ENCODE data around the gene NHERF2.

NHERF2 gene

DNA sequence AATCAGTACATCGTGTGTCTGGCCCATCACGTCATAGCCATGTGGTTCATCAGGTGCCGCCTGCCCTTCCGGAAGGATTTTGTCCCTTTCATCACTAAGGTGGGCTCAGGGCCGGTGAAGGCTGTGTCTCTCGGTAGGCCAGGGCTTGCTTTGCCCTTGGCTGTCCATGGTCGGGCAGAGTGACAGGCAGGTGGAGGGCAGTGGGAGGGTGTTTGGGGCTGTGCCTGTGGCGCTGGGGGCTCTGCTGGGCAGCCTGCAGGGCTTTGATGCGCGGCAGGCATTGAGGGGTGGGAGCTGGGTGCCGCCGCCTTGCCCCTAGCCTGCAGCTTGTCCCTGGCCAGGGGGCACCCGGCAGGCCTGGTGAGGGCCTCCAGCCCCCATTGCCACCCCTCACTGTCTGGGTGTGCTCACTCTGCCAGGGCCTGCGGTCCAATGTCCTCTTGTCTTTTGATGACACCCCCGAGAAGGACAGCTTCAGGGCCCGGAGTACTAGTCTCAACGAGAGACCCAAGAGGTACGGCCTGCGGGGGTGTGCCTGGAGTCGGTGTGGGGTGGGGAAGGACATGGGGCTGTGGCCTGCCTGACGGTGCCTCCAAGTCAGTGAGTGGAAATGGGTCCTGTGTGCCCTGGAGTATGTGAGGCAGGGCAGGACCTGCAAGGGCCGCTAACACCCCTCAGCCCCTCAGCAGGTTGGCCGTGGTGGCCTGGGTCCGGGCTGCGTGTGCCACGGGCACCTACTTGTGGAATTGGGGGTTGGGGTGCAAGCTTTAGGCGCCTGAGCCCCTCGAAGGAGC is 49.6 kb downstream of the NHERF2 start:
- Histone ChIP-seq H3K9me3 (ENCODE audit: control insufficient read depth, low read length) (no peaks in the 10 kb centered on the region), H3K36me3 (ENCODE audit: control insufficient read depth, insufficient read depth, low read length) (peaks cover 60% of the 10 kb centered on the region), H3K4me1 (ENCODE audit: control insufficient read depth, insufficient read depth, low read length, poor library complexity, severe bottlenecking) (no peaks in the 10 kb centered on the region), H3K27me3 (replicated peaks; ENCODE audit: control insufficient read depth, insufficient read depth, low read length, poor library complexity, severe bottlenecking) (no peaks in the 10 kb centered on the region), H3K4me3 (ENCODE audit: insufficient read depth, low read depth, low read length, poor library complexity, severe bottlenecking) (no peak overlapping the region), H3K27ac (ENCODE audit: insufficient read depth, low read length, poor library complexity, severe bottlenecking) (no peak overlapping the region)
- DNase-seq: no peak

DNA sequence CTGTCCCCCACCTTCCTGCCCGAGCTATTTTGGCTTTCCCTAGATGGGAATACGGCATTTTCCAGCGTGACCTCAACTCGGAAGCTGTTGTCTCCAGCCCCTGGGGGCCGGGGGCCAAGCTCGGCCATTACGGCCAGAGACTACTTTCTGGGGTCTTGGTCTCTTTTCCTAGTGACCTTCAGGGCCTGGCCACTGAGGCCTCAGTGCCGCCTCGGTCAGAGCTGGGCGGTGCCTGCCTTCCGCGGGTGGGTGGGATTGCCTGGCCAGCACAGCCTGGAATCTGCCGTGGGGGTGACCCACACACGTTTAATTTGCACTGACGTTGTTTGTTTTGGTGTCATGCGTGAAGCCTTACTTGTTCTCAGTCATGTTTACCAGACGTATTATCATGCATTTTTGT is 50.3 kb downstream of the NHERF2 start:
- no peak overlapping the region for H3K27ac ChIP-seq (ENCODE audit: insufficient read depth, low read length, poor library complexity, severe bottlenecking)
- no peak overlapping the region for H3K4me3 ChIP-seq (ENCODE audit: insufficient read depth, low read depth, low read length, poor library complexity, severe bottlenecking)
- H3K36me3 ChIP-seq (ENCODE audit: control insufficient read depth, insufficient read depth, low read length): peaks cover 68% of the 10 kb centered on the region
- DNase-seq: no peak
- no peaks in the 10 kb centered on the region for H3K4me1 ChIP-seq (ENCODE audit: control insufficient read depth, insufficient read depth, low read length, poor library complexity, severe bottlenecking)
- H3K27me3 ChIP-seq (replicated peaks; ENCODE audit: control insufficient read depth, insufficient read depth, low read length, poor library complexity, severe bottlenecking): no peaks in the 10 kb centered on the region
- H3K9me3 ChIP-seq (ENCODE audit: control insufficient read depth, low read length): no peaks in the 10 kb centered on the region

DNA sequence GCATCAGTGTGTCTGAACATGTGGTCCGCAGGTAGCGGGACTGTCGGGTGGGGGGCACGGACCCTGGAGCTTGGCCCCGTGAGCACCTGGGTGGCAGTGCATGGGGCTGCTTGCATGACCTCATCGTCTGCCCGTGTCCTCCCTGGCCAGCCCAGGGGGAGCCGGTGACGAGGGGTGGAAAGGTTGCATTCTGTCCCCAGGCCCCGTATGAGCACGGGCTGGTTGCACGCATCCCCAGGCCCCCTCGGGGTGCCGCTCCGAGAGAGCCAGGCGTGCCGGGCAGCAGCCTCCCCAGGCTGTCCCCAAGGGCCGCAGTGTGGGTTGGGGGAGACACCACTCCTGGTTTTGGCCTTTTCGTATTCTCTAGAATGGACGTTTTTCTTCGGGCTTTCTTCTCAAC is 51.0 kb downstream of the NHERF2 start:
- no peak overlapping the region for H3K27ac ChIP-seq (ENCODE audit: insufficient read depth, low read length, poor library complexity, severe bottlenecking)
- H3K4me1 ChIP-seq (ENCODE audit: control insufficient read depth, insufficient read depth, low read length, poor library complexity, severe bottlenecking): no peaks in the 10 kb centered on the region
- no peak for DNase-seq
- H3K4me3 ChIP-seq (ENCODE audit: insufficient read depth, low read depth, low read length, poor library complexity, severe bottlenecking): no peak overlapping the region
- H3K36me3 ChIP-seq (ENCODE audit: control insufficient read depth, insufficient read depth, low read length): peaks cover 69% of the 10 kb centered on the region
- no peaks in the 10 kb centered on the region for H3K9me3 ChIP-seq (ENCODE audit: control insufficient read depth, low read length)
- no peaks in the 10 kb centered on the region for H3K27me3 ChIP-seq (replicated peaks; ENCODE audit: control insufficient read depth, insufficient read depth, low read length, poor library complexity, severe bottlenecking)

DNA sequence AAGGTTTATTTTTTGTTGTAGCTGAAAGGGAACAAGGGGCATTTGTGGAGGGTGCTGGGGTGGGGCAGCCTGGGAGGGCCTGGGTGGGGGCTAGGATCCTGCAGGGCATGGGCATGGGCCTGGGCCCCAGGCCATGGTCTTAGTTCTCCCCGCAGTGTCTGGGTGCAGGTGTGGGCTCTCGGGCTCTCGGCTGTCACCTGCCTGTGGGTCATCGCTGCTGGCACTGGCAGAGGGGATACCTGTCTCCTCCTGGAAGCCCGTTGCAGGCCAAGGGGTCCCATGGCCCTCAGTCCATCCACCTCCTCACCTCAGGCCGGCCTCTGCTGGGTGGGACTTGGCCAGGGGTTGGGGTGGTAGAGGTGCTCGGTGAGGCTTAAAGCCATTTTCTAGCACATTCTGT is 51.4 kb downstream of the NHERF2 start:
- H3K4me3 ChIP-seq (ENCODE audit: insufficient read depth, low read depth, low read length, poor library complexity, severe bottlenecking): no peak overlapping the region
- no peaks in the 10 kb centered on the region for H3K27me3 ChIP-seq (replicated peaks; ENCODE audit: control insufficient read depth, insufficient read depth, low read length, poor library complexity, severe bottlenecking)
- H3K27ac ChIP-seq (ENCODE audit: insufficient read depth, low read length, poor library complexity, severe bottlenecking): no peak overlapping the region
- H3K4me1 ChIP-seq (ENCODE audit: control insufficient read depth, insufficient read depth, low read length, poor library complexity, severe bottlenecking): no peaks in the 10 kb centered on the region
- peaks cover 69% of the 10 kb centered on the region for H3K36me3 ChIP-seq (ENCODE audit: control insufficient read depth, insufficient read depth, low read length)
- no peak for DNase-seq
- no peaks in the 10 kb centered on the region for H3K9me3 ChIP-seq (ENCODE audit: control insufficient read depth, low read length)

DNA sequence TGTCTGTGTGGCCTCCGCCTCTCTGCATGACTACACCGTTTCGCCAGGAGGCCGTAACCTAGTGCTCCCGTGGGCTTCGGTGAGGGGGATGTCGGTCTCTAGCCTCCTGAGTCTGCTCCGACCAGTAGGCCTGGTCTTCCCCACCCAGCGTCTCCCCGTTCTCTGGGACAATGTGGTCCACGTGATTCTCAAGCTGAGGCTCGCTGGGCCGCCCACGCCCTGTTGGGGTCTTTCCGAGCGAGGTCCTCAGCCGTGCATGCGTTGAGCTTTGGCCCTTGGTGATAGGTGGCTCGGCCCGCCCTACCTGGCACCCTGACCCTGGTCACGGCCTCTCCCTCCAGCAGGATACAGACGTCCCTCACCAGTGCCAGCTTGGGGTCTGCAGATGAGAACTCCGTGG is 52.0 kb downstream of the NHERF2 start:
- Histone ChIP-seq H3K4me3 (ENCODE audit: insufficient read depth, low read depth, low read length, poor library complexity, severe bottlenecking) (no peak overlapping the region), H3K27ac (ENCODE audit: insufficient read depth, low read length, poor library complexity, severe bottlenecking) (no peak overlapping the region), H3K9me3 (ENCODE audit: control insufficient read depth, low read length) (no peaks in the 10 kb centered on the region), H3K27me3 (replicated peaks; ENCODE audit: control insufficient read depth, insufficient read depth, low read length, poor library complexity, severe bottlenecking) (no peaks in the 10 kb centered on the region), H3K4me1 (ENCODE audit: control insufficient read depth, insufficient read depth, low read length, poor library complexity, severe bottlenecking) (no peaks in the 10 kb centered on the region), H3K36me3 (ENCODE audit: control insufficient read depth, insufficient read depth, low read length) (peaks cover 68% of the 10 kb centered on the region)
- no peak for DNase-seq

DNA sequence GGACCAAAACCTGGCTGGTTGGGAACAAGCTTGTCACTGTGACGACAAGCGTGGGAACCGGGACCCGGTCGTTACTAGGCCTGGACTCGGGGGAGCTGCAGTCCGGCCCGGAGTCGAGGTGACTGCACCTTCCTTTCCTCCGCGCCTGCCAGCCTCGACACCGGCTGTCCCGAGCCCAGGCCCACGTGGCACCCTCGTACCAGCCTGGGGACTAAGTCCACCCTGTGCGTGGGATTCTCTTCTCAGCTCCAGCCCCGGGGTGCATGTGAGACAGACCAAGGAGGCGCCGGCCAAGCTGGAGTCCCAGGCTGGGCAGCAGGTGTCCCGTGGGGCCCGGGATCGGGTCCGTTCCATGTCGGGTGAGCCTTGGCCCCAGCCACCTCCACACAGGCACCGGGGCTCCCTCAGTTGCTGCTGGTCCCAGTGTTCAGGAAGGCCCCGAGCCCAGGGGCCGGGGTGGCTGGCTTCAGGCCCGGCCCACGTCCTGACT is 52.7 kb downstream of the NHERF2 start:
- H3K36me3 ChIP-seq (ENCODE audit: control insufficient read depth, insufficient read depth, low read length): peaks cover 68% of the 10 kb centered on the region

DNA sequence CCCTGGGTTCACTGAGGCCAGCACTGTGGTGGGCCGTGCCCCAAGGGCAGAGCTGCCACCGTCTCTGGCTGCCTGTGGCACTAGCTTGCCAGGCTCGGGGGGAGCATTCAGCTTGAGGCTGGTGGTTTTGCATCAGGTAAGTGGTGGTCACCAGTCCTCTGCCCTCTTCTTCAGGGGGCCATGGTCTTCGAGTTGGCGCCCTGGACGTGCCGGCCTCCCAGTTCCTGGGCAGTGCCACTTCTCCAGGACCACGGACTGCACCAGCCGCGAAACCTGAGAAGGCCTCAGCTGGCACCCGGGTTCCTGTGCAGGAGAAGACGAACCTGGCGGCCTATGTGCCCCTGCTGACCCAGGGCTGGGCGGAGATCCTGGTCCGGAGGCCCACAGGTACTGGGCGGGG is 53.3 kb downstream of the NHERF2 start:
- Histone ChIP-seq H3K36me3 (ENCODE audit: control insufficient read depth, insufficient read depth, low read length) (peaks cover 63% of the 10 kb centered on the region), H3K27me3 (replicated peaks; ENCODE audit: control insufficient read depth, insufficient read depth, low read length, poor library complexity, severe bottlenecking) (no peaks in the 10 kb centered on the region), H3K4me3 (ENCODE audit: insufficient read depth, low read depth, low read length, poor library complexity, severe bottlenecking) (no peak overlapping the region), H3K4me1 (ENCODE audit: control insufficient read depth, insufficient read depth, low read length, poor library complexity, severe bottlenecking) (no peaks in the 10 kb centered on the region), H3K9me3 (ENCODE audit: control insufficient read depth, low read length) (no peaks in the 10 kb centered on the region), H3K27ac (ENCODE audit: insufficient read depth, low read length, poor library complexity, severe bottlenecking) (no peak overlapping the region)
- DNase-seq: no peak

More for the DNA sequence above, 52.7 kb downstream of the NHERF2 start:
- H3K27me3 ChIP-seq (replicated peaks; ENCODE audit: control insufficient read depth, insufficient read depth, low read length, poor library complexity, severe bottlenecking): no peaks in the 10 kb centered on the region
- no peak for DNase-seq
- H3K4me3 ChIP-seq (ENCODE audit: insufficient read depth, low read depth, low read length, poor library complexity, severe bottlenecking): no peak overlapping the region
- H3K9me3 ChIP-seq (ENCODE audit: control insufficient read depth, low read length): no peaks in the 10 kb centered on the region
- H3K27ac ChIP-seq (ENCODE audit: insufficient read depth, low read length, poor library complexity, severe bottlenecking): no peak overlapping the region
- H3K4me1 ChIP-seq (ENCODE audit: control insufficient read depth, insufficient read depth, low read length, poor library complexity, severe bottlenecking): no peaks in the 10 kb centered on the region

DNA sequence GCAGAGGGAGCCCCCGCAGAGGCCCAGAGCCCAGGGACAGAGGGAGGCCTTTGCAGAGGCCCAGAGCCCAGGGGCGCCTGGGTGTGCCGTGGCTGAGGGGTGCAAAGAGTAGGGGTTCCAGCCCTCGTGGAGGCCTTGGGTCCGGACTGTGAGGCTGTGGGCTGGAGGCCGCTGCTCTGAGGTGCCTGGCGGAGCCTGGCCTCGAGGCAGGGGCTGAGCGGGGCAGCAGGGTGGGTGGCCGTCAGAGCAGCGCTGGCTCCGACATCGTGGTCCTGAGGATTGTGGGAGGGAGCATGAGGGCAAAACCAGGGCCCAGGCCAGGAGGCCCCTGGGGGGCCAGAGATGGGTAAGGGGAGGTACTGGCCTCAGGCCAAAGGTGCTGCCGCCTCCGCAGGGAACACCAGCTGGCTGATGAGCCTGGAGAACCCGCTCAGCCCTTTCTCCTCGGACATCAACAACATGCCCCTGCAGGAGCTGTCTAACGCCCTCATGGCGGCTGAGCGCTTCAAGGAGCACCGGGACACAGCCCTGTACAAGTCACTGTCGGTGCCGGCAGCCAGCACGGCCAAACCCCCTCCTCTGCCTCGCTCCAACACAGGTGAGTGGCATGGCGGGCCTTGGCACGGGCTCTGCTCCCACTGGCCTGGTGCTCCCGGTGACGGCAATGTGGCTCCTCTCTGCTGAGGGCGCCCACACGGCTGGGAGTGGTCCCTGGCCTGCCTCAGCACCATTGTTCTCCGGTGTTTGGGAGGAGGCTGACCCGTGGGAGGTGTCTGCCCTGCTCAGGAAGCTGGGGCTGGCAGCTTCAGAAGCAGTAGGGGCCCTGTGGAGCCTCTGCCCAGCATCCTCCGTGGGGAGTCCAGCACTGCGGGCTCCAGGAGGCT is 54.7 kb downstream of the NHERF2 start:
- no peak for DNase-seq
- H3K27ac ChIP-seq (ENCODE audit: insufficient read depth, low read length, poor library complexity, severe bottlenecking): no peak overlapping the region
- H3K9me3 ChIP-seq (ENCODE audit: control insufficient read depth, low read length): no peaks in the 10 kb centered on the region
- H3K4me3 ChIP-seq (ENCODE audit: insufficient read depth, low read depth, low read length, poor library complexity, severe bottlenecking): no peak overlapping the region
- H3K27me3 ChIP-seq (replicated peaks; ENCODE audit: control insufficient read depth, insufficient read depth, low read length, poor library complexity, severe bottlenecking): no peaks in the 10 kb centered on the region
- no peaks in the 10 kb centered on the region for H3K4me1 ChIP-seq (ENCODE audit: control insufficient read depth, insufficient read depth, low read length, poor library complexity, severe bottlenecking)
- H3K36me3 ChIP-seq (ENCODE audit: control insufficient read depth, insufficient read depth, low read length): peaks cover 74% of the 10 kb centered on the region

DNA sequence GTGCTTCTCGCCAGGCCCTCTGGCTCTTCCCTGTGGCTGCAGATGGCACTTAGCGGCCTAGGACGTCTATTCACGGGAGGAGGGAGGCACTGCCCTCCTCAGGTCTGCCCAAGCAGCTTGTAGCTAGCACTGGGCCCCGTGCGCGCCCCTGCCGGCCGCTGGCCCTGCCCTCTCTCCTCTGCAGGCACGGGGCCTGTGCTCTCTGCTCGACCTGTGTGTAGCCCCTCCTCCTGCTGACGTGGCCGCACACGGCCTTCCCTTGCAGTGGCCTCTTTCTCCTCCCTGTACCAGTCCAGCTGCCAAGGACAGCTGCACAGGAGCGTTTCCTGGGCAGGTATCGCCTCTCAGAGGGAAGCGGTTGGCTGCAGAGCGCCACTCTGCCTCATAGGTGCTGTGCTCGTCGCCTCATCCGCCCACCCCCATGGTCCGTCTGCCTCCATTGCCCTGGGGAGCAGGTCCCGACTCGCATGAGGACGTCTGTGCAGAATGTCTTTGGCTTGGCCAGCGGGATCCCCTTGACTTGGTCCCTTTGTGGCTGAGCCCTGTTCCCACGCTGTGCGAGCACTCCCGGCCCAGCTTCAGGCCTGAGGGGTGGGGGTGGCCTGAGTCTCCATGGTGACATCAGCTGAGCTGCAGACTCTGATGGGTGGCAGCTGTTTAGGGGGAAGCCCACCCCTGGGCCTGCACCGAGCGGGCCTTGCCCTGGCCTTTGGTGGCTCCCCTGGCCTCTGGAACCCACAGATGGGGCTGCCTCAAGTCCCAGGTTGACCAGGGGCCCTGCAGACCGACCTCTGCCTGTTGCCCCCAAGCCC is 55.7 kb downstream of the NHERF2 start:
- Histone ChIP-seq H3K4me1 (ENCODE audit: control insufficient read depth, insufficient read depth, low read length, poor library complexity, severe bottlenecking) (no peaks in the 10 kb centered on the region), H3K27me3 (replicated peaks; ENCODE audit: control insufficient read depth, insufficient read depth, low read length, poor library complexity, severe bottlenecking) (no peaks in the 10 kb centered on the region), H3K9me3 (ENCODE audit: control insufficient read depth, low read length) (no peaks in the 10 kb centered on the region), H3K36me3 (ENCODE audit: control insufficient read depth, insufficient read depth, low read length) (peaks cover 77% of the 10 kb centered on the region), H3K27ac (ENCODE audit: insufficient read depth, low read length, poor library complexity, severe bottlenecking) (no peak overlapping the region), H3K4me3 (ENCODE audit: insufficient read depth, low read depth, low read length, poor library complexity, severe bottlenecking) (no peak overlapping the region)
- no peak for DNase-seq
